Fibroblast of villous mesenchyme (primary cell): ENCODE measurements around the gene BRD7. TPM values are rescaled to one million over a fixed set of nuclear protein-coding genes. Genes with fewer than 3 reads are reported as not detected.

Experiments used
- DNase-seq: peaks from one replicate; pipeline ENCODE4 v3.0.0-alpha.2; 2010; ENCODE audit warnings: low read depth
- H3K4me3 ChIP-seq: 2 replicates; pipeline ENCODE4 v1.5.1; 2011; ENCODE audit warnings: low read depth, mild to moderate bottlenecking, low read length
- CTCF ChIP-seq: IDR thresholded peaks from 2 replicates; pipeline ENCODE4 v1.5.1; 2012; ENCODE audit warnings: low read depth, mild to moderate bottlenecking, low read length; ENCODE audit not compliant: insufficient read depth
- total RNA-seq: library from RNA; depleted of rRNA; stranded (reverse); fragments of >200 nt; gene quantifications from 2 replicates; pipeline ENCODE4 v1.2.3, GENCODE V29; 2012

The BRD7 gene
- total RNA-seq, 1 donor = 31.5 TPM

DNA sequence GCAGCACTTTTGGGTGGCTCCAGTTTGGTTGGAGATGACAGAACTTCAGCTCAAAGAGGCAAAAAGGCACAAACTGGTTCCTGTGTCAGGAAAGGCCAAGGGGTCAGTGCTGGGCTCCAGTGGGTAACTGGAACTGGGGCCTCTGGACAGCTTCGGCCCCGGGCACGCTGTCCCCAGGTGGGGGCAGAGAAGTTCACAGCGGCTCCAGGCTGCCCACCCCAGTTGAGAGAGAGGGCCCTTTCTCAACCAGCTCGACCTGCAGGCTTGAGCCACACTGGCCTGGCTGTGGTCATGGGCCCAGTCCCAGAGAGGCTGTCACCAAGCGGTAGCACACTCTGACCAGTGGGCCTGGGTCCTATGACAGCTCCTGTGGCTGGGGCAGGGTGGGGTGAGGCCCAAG lies 77.9 kb downstream of the BRD7 start:
- TF ChIP-seq CTCF = no peak
- no peak overlapping the region for H3K4me3 ChIP-seq

GRCh38 chr16:50289950-50290764 lies 78.6 kb downstream of the BRD7 start:
- TF ChIP-seq CTCF = no peak
- DNase-seq = no peak
- no peak overlapping the region for H3K4me3 ChIP-seq

More for the DNA sequence above, 77.9 kb downstream of the BRD7 start:
- no peak for DNase-seq

- DNase-seq = no peak
- H3K4me3 ChIP-seq = no peak overlapping the region
- TF ChIP-seq CTCF = no peak
Observed at GRCh38 chr16:50288920-50289319, 79.9 kb downstream of the BRD7 start.

DNA sequence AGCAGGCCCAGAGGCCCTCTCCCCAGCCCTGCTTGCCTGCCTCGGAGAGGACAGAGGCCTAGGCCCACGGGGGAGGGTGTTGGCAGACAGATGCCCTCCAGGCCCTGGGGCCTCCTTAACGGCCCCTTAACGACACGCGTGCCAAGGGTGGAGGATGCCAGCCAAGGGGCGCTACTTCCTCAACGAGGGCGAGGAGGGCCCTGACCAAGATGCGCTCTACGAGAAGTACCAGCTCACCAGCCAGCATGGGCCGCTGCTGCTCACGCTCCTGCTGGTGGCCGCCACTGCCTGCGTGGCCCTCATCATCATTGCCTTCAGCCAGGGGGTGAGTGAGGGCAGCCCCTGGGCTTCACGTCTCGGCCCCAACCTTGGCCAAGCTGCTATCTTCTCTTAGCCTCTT lies 80.8 kb downstream of the BRD7 start:
- DNase-seq = no peak
- no peak for TF ChIP-seq CTCF

GRCh38 chr16:50286681-50287080 lies 82.1 kb downstream of the BRD7 start:
- no peak for TF ChIP-seq CTCF
- no peak overlapping the region for H3K4me3 ChIP-seq
- DNase-seq = no peak

More for the DNA sequence above, 80.8 kb downstream of the BRD7 start:
- no peak overlapping the region for H3K4me3 ChIP-seq

- DNase-seq = no peak
- no peak overlapping the region for H3K4me3 ChIP-seq
- TF ChIP-seq CTCF = no peak
Observed at GRCh38 chr16:50285406-50286003, 83.3 kb downstream of the BRD7 start.
